GM12801 (cell line): ENCODE results near the gene VOPP1.

Source experiments
- TF ChIP-seq, protein P1 (sequence below): IDR thresholded peaks from one replicate; pipeline ENCODE4 v1.5.1; 2011; ENCODE audit warnings: control low read depth; ENCODE audit not compliant: insufficient read length; ENCODE audit errors: extremely low read depth

The VOPP1 gene

DNA sequence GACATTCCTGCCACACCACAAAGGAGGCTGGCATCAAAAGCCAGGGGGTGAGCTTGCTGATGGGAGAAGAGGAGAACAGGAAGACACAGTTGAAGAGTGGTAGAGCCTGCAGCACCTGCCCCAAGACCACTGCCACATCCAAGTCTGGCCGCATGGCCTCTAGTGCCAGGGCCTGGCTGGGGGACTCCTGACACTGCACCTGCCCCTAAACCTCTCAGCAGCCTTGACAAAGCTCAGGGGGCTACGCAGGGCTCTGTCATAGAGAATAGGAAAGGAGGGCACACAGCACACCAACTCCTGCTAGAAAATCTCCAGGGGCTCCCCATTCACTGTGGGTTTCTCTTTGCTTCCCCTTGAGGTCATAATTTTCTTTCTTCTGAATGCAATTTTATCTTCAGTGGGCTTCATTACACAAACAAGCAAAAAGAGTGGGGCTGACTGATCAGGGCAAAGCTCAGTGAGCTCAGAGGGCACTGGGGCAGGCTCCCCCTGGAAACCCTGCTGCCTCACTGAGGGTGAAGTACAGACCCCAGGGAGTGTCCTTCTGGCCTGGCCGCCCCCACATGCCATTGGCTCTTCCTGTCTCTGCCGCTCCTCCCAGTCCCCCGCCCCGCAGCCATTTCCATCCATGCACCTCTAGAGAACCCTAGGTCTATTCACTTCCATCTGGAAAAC lies 37.2 kb downstream of the VOPP1 start:
- TF ChIP-seq, protein P1, sequence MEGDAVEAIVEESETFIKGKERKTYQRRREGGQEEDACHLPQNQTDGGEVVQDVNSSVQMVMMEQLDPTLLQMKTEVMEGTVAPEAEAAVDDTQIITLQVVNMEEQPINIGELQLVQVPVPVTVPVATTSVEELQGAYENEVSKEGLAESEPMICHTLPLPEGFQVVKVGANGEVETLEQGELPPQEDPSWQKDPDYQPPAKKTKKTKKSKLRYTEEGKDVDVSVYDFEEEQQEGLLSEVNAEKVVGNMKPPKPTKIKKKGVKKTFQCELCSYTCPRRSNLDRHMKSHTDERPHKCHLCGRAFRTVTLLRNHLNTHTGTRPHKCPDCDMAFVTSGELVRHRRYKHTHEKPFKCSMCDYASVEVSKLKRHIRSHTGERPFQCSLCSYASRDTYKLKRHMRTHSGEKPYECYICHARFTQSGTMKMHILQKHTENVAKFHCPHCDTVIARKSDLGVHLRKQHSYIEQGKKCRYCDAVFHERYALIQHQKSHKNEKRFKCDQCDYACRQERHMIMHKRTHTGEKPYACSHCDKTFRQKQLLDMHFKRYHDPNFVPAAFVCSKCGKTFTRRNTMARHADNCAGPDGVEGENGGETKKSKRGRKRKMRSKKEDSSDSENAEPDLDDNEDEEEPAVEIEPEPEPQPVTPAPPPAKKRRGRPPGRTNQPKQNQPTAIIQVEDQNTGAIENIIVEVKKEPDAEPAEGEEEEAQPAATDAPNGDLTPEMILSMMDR, result no peak

DNA sequence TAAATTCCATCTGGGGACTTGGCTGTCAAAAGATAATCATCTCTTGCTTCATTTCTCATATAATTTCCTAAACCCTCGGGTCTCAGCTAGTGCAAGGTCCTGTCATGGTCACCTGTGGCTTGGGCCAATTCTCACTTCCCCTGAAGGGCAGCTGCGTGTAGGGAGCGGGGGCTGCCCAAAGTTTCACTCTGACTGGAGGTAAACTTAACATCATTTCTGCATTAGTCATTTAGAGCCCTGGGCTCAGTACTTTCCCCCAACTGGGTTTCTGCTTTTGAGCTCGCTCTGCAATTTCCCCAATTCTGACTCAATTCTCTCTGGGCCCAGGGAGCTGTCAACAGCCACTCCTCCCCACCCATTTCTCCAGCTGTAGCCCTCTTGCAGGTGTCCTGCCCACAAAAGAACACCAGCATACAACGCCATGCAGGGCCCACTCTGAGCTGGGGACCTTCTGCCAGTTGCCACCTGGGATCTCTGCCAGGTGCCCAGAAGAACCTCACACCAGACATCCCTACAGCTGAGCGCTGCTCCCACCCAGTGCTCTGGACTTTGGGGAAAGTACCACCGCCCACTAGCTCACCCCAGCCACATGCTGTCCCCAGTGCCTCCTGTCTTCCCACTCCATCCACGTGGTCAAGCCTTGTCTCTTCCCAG lies 37.9 kb downstream of the VOPP1 start:
- TF ChIP-seq, protein P1, result no peak

DNA sequence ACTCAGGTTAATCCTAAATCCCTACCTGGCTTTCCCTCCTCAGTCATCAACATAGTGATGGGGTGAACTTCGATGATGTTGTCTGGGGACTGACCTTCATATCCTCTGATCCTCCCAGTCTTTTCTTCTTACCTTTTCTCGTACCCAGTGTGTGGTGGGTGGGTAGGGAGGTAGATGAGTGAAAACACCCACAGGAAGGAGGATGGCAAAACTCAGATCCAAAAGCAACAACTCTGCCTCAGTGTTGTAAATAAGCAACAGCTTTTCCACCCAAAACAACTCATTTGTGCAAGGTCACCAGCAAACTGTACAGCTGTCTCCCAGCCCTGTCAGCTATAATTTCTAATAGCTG lies 38.6 kb downstream of the VOPP1 start:
- TF ChIP-seq, protein P1, result no peak

DNA sequence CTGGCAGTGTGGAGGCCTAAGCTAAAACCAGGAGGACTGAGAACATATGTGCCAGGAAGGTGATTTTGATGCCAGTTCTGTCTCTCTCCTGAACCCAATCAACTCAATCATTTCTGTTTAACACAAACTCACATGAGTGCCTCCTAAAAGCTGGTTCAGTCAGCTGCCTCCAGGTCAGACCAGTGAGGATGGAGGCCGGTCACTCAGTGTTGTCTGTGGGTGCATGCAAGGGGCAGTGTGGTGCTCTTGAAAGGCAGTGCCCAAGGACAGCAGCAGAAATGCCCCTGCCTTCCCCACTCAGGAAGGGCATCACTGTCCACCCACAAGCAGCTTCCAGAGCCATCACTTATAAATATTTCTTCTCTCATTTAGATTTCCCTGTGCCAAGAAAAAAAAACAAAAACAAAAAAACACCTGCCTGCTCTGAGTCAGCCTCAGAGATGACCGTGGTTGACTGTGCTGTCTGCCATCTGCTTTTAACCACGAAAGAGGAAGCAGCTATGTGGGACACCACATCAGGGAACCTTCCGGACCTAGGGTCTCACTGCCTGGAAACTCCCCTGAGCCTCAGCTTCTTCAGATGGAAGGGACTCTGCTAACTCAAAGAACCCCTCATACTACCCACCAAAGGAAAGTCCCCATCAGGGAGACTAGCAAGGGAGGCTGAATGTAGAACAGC lies 39.1 kb downstream of the VOPP1 start:
- TF ChIP-seq, protein P1, result no peak

DNA sequence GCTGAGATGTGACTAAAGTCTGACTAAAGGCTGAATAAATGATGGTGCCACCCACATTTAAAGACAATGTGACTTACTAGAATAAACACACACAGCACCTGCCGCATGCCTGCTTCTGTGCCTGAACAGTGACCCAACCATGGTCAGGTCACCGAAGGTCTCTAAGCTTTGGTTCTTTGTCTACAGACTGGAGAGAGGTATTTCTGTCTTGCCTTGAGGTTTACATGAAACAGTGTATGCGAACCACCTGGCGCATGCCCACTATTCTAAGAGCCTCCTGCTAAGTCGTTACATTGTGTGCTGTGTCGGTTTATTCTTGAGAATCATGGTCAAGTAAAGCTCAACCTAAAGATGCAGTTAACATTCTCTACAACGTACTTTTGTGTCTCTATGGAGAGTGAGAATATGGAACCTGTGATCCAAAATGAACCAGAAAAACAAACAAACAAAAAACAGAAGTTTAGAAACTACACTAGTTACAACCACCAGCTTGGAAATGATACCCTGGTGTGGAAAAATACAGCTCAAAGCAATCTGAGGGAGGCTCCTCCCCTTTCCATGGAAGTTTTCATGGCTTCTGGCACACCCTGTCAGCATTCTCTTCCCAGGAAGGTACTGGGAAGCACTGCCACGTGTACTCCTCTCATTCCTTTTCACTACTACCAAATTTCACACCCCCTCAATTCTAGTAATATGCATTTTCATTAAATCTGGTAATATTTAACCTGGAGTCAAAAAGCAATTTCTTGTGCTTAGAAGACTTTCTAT lies 40.0 kb downstream of the VOPP1 start:
- TF ChIP-seq, protein P1, result no peak

DNA sequence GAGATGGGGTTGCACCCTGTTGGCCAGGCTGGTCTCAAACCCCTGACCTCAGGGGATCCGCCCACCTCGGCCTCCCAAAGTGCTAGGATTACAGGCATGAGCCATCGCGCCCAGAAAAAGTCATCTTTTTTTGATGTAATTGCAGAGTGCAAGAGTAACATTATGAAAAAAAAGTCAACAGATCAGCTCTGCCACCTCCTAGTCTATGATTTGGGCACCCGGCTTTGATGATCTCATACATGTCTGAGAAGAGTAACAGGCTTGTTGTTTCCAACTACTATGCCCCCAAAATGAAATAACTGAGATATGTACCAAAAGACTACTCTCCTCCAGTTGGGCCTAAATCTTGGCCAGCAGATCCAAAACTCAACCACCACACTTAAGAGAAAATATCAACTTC lies 40.8 kb downstream of the VOPP1 start:
- TF ChIP-seq, protein P1, result no peak

DNA sequence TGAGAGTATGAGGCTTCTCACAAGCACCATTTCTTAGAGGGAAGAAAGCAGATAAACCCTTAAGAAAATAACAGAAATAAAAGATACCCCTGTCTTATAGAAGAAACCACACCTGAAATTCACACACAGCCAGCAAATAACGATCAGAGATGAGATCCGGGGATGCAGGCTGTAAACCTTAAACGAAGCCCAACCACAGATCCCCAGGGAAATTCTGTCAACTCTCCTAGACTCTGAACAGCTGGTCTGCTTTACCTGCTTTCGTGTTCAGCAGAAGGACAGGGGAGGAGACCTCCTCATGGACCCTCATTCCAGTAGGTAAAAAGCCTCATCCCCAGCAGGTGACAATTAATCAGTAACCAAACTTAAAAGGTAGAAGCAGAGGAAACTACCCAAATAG lies 45.0 kb downstream of the VOPP1 start:
- TF ChIP-seq, protein P1, result no peak
